IPS-20b (cell line): ENCODE data around the gene TOP3B.

ENCODE experiments used
- H3K27ac ChIP-seq: one replicate; pipeline ENCODE4 v1.5.1; 2013; ENCODE audit warnings: low read length
- H3K27me3 ChIP-seq: 2 replicates; pipeline ENCODE4 v1.6.1; 2013; ENCODE audit warnings: mild to moderate bottlenecking, low read length, inconsistent platforms; ENCODE audit not compliant: insufficient read depth
- H3K36me3 ChIP-seq: 2 replicates; pipeline ENCODE4 v1.6.1; 2013; ENCODE audit warnings: low read depth, mild to moderate bottlenecking, inconsistent platforms, low read length, moderate library complexity; ENCODE audit not compliant: insufficient read depth
- H3K4me1 ChIP-seq: 2 replicates; pipeline ENCODE4 v1.6.1; 2013; ENCODE audit warnings: mild to moderate bottlenecking, control low read depth, inconsistent platforms, low read length, moderate library complexity; ENCODE audit not compliant: insufficient read depth
- H3K4me3 ChIP-seq: 2 replicates; pipeline ENCODE4 v1.5.1; 2013; ENCODE audit warnings: mild to moderate bottlenecking, low read length, inconsistent platforms
- H3K9ac ChIP-seq: 2 replicates; pipeline ENCODE4 v1.6.1; 2013; ENCODE audit warnings: low read depth, mild to moderate bottlenecking, inconsistent platforms, low read length, moderate library complexity
- H3K9me3 ChIP-seq: 2 replicates; pipeline ENCODE4 v1.6.1; 2013; ENCODE audit warnings: mild to moderate bottlenecking, low read depth, low read length, inconsistent platforms; ENCODE audit not compliant: insufficient read depth

Gene TOP3B

GRCh38 chr22:21922370-21923162 lies 60.0 kb downstream of the TOP3B start:
- peak overlapping the region; percentile 40; the same call in 1 of the 2 replicates for H3K9ac ChIP-seq
- peaks cover 38% of the 10 kb centered on the region; the same call in 1 of the 2 replicates for H3K4me1 ChIP-seq
- H3K9me3 ChIP-seq, result no peaks in the 10 kb centered on the region
- no peaks in the 10 kb centered on the region for H3K27me3 ChIP-seq
- no peaks in the 10 kb centered on the region for H3K36me3 ChIP-seq
- no peak overlapping the region for H3K4me3 ChIP-seq
- H3K27ac ChIP-seq, result peak overlapping the region; percentile 77

- Histone ChIP-seq H3K27ac (peak overlapping the region; percentile 72), H3K4me1 (peaks cover 43% of the 10 kb centered on the region; the same call in 1 of the 2 replicates), H3K27me3 (no peaks in the 10 kb centered on the region), H3K9me3 (no peaks in the 10 kb centered on the region), H3K4me3 (no peak overlapping the region), H3K9ac (peak overlapping the region; percentile 40; the same call in 1 of the 2 replicates), H3K36me3 (no peaks in the 10 kb centered on the region)
Measured at GRCh38 chr22:21921729-21922128, 60.9 kb downstream of the TOP3B start.

- peak overlapping the region; percentile 72 for H3K27ac ChIP-seq
- peak overlapping the region; percentile 40; the same call in 1 of the 2 replicates for H3K9ac ChIP-seq
- H3K9me3 ChIP-seq, result no peaks in the 10 kb centered on the region
Measured at GRCh38 chr22:21921184-21921721, 61.3 kb downstream of the TOP3B start.

GRCh38 chr22:21920341-21921183 lies 62.0 kb downstream of the TOP3B start:
- Histone ChIP-seq H3K36me3 (no peaks in the 10 kb centered on the region), H3K4me1 (peaks cover 38% of the 10 kb centered on the region; the same call in 1 of the 2 replicates), H3K9me3 (no peaks in the 10 kb centered on the region), H3K9ac (no peak overlapping the region), H3K27ac (no peak overlapping the region), H3K4me3 (no peak overlapping the region), H3K27me3 (no peaks in the 10 kb centered on the region)

More at GRCh38 chr22:21921184-21921721, 61.3 kb downstream of the TOP3B start:
- Histone ChIP-seq H3K27me3 (no peaks in the 10 kb centered on the region), H3K4me1 (peaks cover 43% of the 10 kb centered on the region; the same call in 1 of the 2 replicates), H3K4me3 (no peak overlapping the region), H3K36me3 (no peaks in the 10 kb centered on the region)

- H3K27me3 ChIP-seq, result no peaks in the 10 kb centered on the region
- no peak overlapping the region; the same call in 1 of the 2 replicates for H3K9ac ChIP-seq
- peak overlapping the region; percentile 37 for H3K27ac ChIP-seq
- H3K36me3 ChIP-seq, result no peaks in the 10 kb centered on the region
- no peaks in the 10 kb centered on the region for H3K9me3 ChIP-seq
- no peak overlapping the region for H3K4me3 ChIP-seq
- peaks cover 33% of the 10 kb centered on the region; the same call in 1 of the 2 replicates for H3K4me1 ChIP-seq
Measured at GRCh38 chr22:21919526-21920307, 62.9 kb downstream of the TOP3B start.

DNA sequence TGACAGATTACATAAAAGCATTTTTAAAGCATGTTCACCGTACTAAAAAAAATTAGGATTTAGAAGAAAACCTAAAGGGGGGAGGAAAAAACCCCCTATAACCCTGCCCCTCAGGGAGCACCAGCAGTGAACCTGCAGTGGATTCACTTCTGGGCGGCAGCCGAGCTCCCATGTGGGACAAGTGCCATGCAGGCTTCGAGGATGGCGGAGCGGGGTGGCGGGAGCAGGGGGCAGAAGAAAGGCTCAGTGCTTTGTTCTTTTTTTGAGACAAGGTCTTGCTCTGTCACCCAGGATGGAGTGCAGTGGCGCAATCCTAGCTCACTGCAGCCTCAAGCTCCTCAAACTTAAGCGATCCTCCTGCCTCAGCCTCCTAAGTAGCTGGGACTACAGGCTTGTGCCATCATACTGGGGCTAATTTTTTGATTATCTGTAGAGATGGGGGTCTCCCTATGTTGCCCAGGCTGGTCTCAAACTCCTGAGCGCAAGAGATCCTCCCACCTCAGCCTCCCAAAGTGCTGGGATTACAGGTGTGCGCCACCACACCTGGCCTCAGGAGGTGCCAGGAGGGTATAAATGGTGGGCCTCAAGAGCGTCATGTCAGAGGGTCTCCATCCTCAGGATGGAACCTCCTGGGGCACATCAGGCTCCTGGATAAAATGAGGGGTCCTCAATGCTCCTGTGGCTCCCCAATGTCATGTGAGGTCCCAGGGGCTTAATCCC lies 64.0 kb downstream of the TOP3B start:
- H3K9ac ChIP-seq, result no peak overlapping the region
- no peak overlapping the region for H3K27ac ChIP-seq
- no peaks in the 10 kb centered on the region for H3K36me3 ChIP-seq
- H3K4me3 ChIP-seq, result no peak overlapping the region
- no peaks in the 10 kb centered on the region for H3K27me3 ChIP-seq
- H3K9me3 ChIP-seq, result no peaks in the 10 kb centered on the region
- peaks cover 33% of the 10 kb centered on the region; the same call in 1 of the 2 replicates for H3K4me1 ChIP-seq

GRCh38 chr22:21917959-21918261 lies 64.7 kb downstream of the TOP3B start:
- no peak overlapping the region for H3K4me3 ChIP-seq
- no peaks in the 10 kb centered on the region for H3K9me3 ChIP-seq
- no peaks in the 10 kb centered on the region for H3K36me3 ChIP-seq
- peaks cover 33% of the 10 kb centered on the region; the same call in 1 of the 2 replicates for H3K4me1 ChIP-seq
- no peak overlapping the region for H3K9ac ChIP-seq
- H3K27me3 ChIP-seq, result no peaks in the 10 kb centered on the region
- no peak overlapping the region for H3K27ac ChIP-seq

- Histone ChIP-seq H3K36me3 (no peaks in the 10 kb centered on the region), H3K9ac (no peak overlapping the region; the same call in 1 of the 2 replicates), H3K27me3 (no peaks in the 10 kb centered on the region), H3K4me3 (no peak overlapping the region), H3K9me3 (no peaks in the 10 kb centered on the region), H3K4me1 (peaks cover 31% of the 10 kb centered on the region; the same call in 1 of the 2 replicates), H3K27ac (no peak overlapping the region)
Measured at GRCh38 chr22:21917181-21917958, 65.2 kb downstream of the TOP3B start.

GRCh38 chr22:21916309-21916918 lies 66.2 kb downstream of the TOP3B start:
- H3K27ac ChIP-seq, result no peak overlapping the region
- no peak overlapping the region for H3K9ac ChIP-seq
- no peaks in the 10 kb centered on the region for H3K9me3 ChIP-seq
- H3K36me3 ChIP-seq, result no peaks in the 10 kb centered on the region
- H3K4me3 ChIP-seq, result no peak overlapping the region
- H3K4me1 ChIP-seq, result peaks cover 21% of the 10 kb centered on the region; the same call in 1 of the 2 replicates
- no peaks in the 10 kb centered on the region for H3K27me3 ChIP-seq
